Measurements from ENCODE around the gene RPS6KA5. TPM values are rescaled to one million over a fixed set of nuclear protein-coding genes. Genes with fewer than 3 reads are reported as not detected.

The RPS6KA5 gene
- total RNA-seq, 1 experiment from 2014 or later: 24.2 TPM

GRCh38 chr14:91021991-91022621, 38.3 kb downstream of the RPS6KA5 start:
- H3K79me2 ChIP-seq (ENCODE audit: insufficient read depth, low read length): peaks cover 12% of the 10 kb centered on the region; the same call in 1 of the 2 replicates
- H3K9me2 ChIP-seq (ENCODE audit: insufficient read depth): no peaks in the 10 kb centered on the region
- BruUV-seq (replicated peaks): no TSS peak
- no peak for ATAC-seq
- DNase-seq (ENCODE audit: low read depth, low spot score): no peak
- no peak overlapping the region for H3K27ac ChIP-seq (ENCODE audit: low read depth, low read length)
- H3K36me3 ChIP-seq (ENCODE audit: control insufficient read depth in 1 of 2, insufficient read depth in 2 of 2, low read length in 2 of 2): no peaks in the 10 kb centered on the region
- peak overlapping the region; percentile 10 for H3K4me2 ChIP-seq (ENCODE audit: low read length)
- H3K4me1 ChIP-seq (ENCODE audit: control insufficient read depth in 1 of 2, insufficient read depth in 2 of 2, low read length in 2 of 2): peaks cover 3 to 21% of the 10 kb centered on the region in 2 experiments; a peak in 3 of 4 replicates
- H2AFZ ChIP-seq (ENCODE audit: low read depth, low read length, poor library complexity, severe bottlenecking): no peak overlapping the region
- no peaks in the 10 kb centered on the region for H3K9me3 ChIP-seq (ENCODE audit: control insufficient read depth in 1 of 2, insufficient read depth in 1 of 2, low read depth in 1 of 2, low read length in 2 of 2)
- no peaks in the 10 kb centered on the region for H4K20me1 ChIP-seq (ENCODE audit: insufficient read depth)
- ChIA-PET CTCF (no interaction called here), POLR2A (no interaction called here), RAD21 (ENCODE audit: low non-redundant PET in 1 of 2, low total read pairs in 2 of 2, uncharacterized antibody in 2 of 2, unreplicated experiment in 2 of 2) (no interaction called here)
- no peak for TF ChIP-seq SP1 (IDR thresholded peaks at IDR 0.05; ENCODE audit: low read depth)
- no peak for TF ChIP-seq EZH2phosphoT487 (IDR thresholded peaks at IDR 0.05; ENCODE audit: borderline replicate concordance)
- no peak for TF ChIP-seq FOSL1 (IDR thresholded peaks at IDR 0.05; ENCODE audit: low read depth)
- TF ChIP-seq ZBTB33 (IDR thresholded peaks at IDR 0.05; ENCODE audit: extremely low read depth, insufficient replicate concordance, low read length): no peak
- no peak for TF ChIP-seq EGR1 (IDR thresholded peaks at IDR 0.05; ENCODE audit: low read depth)
- TF ChIP-seq SIN3A (IDR thresholded peaks at IDR 0.05; ENCODE audit: low read depth): no peak
- no peak for TF ChIP-seq RAD21 (IDR thresholded peaks at IDR 0.05; ENCODE audit: low read depth)
- no peak for TF ChIP-seq EZH2 (IDR thresholded peaks at IDR 0.05)
- no peak for TF ChIP-seq YY1 (IDR thresholded peaks at IDR 0.05; ENCODE audit: extremely low read depth, insufficient replicate concordance, low read depth, low read length)
- TF ChIP-seq POLR2A (IDR thresholded peaks at IDR 0.05; ENCODE audit: borderline replicate concordance, extremely low read depth, insufficient read depth, insufficient read length): no peak
- TF ChIP-seq ATF3 (IDR thresholded peaks at IDR 0.05): no peak
- no peak for TF ChIP-seq CBX3 (IDR thresholded peaks at IDR 0.05; ENCODE audit: low read depth)
- TF ChIP-seq CTCF (IDR thresholded peaks at IDR 0.05 in 2 of 3, conservative IDR thresholded peaks at IDR 0.05 in 1 of 3; ENCODE audit: borderline replicate concordance in 1 of 3, insufficient read depth in 1 of 3, low read depth in 2 of 3, low read length in 2 of 3): no peak
- TF ChIP-seq ZNF274 (IDR thresholded peaks at IDR 0.05; ENCODE audit: low read depth, low read length): no peak
- TF ChIP-seq JUND (IDR thresholded peaks at IDR 0.05): no peak
- no peak for TF ChIP-seq ELF1 (IDR thresholded peaks at IDR 0.05; ENCODE audit: borderline replicate concordance, low read depth)
- no peak for TF ChIP-seq POLR2AphosphoS5 (IDR thresholded peaks at IDR 0.05; ENCODE audit: low read depth, low read length)
- TF ChIP-seq REST (IDR thresholded peaks at IDR 0.05; ENCODE audit: low read depth): no peak
- H3K9ac ChIP-seq (ENCODE audit: low read length): no peak overlapping the region
- H3K27me3 ChIP-seq (ENCODE audit: insufficient read depth, low read length): no peaks in the 10 kb centered on the region
- H3K4me3 ChIP-seq (replicated peaks in 1 of 2; ENCODE audit: low read depth in 1 of 2, low read length in 2 of 2): no peak overlapping the region
- intact Hi-C loops (cut with micrococcal nuclease): no loop called here

Data from HCT116 (cell line).